Measurements from ENCODE around the gene ATP8B3.

- no peak for TF ChIP-seq CTCF (IDR thresholded peaks at IDR 0.05; ENCODE audit: insufficient read depth, low read length, poor library complexity, severe bottlenecking)
- no peak for TF ChIP-seq EZH2phosphoT487 (conservative IDR thresholded peaks at IDR 0.05; ENCODE audit: low read length)
These were observed 593 bp downstream of the ATP8B3 start for GRCh38 chr19:1811472-1811894.

Data from SU-DHL-6 (cell line).